Measurements from ENCODE around the gene KAZN.
A peak's percentile ranks its signal among the peaks of the same experiment; 100 is the strongest.

The KAZN gene

GRCh38 chr1:14748151-14748550 lies 149.7 kb downstream of the KAZN start:
- Histone ChIP-seq H3K4me3 (replicated peaks; ENCODE audit: low read depth, low read length) (no peak overlapping the region), H3K36me3 (ENCODE audit: control insufficient read depth, insufficient read depth, low read length) (no peaks in the 10 kb centered on the region), H3K27me3 (replicated peaks; ENCODE audit: control insufficient read depth, insufficient read depth, low read length) (no peaks in the 10 kb centered on the region)
- TF ChIP-seq CTCF (IDR thresholded peaks at IDR 0.05; ENCODE audit: insufficient read depth, low read length, poor library complexity, severe bottlenecking) = no peak
- no peak for DNase-seq (ENCODE audit: extremely low read depth, insufficient read length)

DNA sequence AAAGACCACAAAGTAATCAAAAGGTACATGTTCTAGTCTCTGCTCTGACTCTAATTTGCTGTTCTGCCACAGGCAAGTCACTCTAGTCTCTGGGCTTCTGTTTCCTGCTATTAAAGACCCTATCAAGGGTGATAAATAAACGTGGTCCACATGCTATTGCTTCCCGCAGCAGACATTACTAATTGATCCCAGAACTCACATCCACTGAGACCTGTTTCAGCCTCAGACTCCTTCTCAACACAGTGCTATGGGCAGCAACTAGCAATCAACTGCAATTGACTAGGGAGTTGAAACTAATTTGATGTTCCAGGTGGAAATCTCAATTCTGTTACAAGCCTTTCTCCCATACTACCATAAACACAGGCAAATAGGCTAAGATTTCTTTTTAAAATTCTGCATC lies 150.5 kb downstream of the KAZN start:
- no peak for TF ChIP-seq CTCF (IDR thresholded peaks at IDR 0.05; ENCODE audit: insufficient read depth, low read length, poor library complexity, severe bottlenecking)
- no peak for DNase-seq (ENCODE audit: extremely low read depth, insufficient read length)
- Histone ChIP-seq H3K27me3 (replicated peaks; ENCODE audit: control insufficient read depth, insufficient read depth, low read length) (no peaks in the 10 kb centered on the region), H3K36me3 (ENCODE audit: control insufficient read depth, insufficient read depth, low read length) (no peaks in the 10 kb centered on the region), H3K4me3 (replicated peaks; ENCODE audit: low read depth, low read length) (no peak overlapping the region)

DNA sequence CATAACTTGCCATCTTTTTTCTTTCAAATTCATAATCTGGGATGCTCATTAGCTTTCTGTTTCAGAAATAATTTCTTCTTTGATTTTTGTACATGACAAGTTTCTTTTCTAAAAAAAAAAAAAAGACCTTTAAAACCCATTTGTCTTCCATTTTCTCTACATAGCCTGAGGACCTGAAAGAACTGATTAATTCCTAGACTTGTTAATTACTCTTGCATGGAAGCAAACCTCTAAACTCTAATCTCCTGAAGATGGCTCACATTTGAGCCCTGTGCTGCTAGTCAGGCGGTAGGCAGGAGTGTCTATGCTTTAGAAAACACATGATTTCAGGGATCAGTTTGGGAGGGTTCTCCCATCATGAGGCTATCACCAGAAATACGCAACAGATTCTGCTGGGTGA lies 152.0 kb downstream of the KAZN start:
- no peaks in the 10 kb centered on the region for H3K36me3 ChIP-seq (ENCODE audit: control insufficient read depth, insufficient read depth, low read length)
- no peaks in the 10 kb centered on the region for H3K27me3 ChIP-seq (replicated peaks; ENCODE audit: control insufficient read depth, insufficient read depth, low read length)
- no peak for TF ChIP-seq CTCF (IDR thresholded peaks at IDR 0.05; ENCODE audit: insufficient read depth, low read length, poor library complexity, severe bottlenecking)
- no peak overlapping the region for H3K4me3 ChIP-seq (replicated peaks; ENCODE audit: low read depth, low read length)
- no peak for DNase-seq (ENCODE audit: extremely low read depth, insufficient read length)

DNA sequence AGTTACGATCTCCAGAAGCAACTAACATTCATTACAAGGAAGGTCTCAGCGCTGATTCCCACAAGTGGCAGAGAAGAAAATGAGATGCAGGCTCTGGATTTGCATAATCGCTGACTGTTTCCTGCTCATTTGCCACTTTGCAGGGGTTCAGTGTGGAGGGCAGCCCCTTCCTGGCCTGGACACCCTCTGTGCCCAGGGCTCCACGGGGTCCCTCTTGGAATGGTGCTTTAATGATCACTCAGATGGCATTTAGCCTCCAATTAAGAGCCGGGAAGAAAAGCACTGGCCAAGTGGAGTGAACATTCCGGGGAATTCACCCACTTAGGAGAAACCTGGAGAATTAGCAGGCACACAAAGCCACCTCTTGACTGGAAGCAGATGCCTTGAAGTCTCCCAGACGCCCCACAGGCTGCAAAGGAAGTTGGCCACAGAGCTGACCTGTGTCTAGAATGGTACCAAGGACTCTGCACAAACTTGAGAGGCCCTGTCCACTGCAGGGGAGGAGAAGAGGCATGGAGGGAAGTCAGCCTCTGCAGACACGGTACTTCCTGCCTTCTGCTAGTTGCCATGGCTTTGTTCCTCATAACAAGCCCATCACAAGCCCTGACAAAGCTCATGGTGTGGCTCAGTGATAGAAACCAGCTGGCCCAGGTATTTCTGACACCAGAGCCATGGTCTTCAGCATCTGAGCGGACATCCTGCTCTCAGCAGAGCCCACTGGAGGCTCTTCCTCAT lies 157.2 kb downstream of the KAZN start:
- Histone ChIP-seq H3K27me3 (replicated peaks; ENCODE audit: control insufficient read depth, insufficient read depth, low read length) (no peaks in the 10 kb centered on the region), H3K36me3 (ENCODE audit: control insufficient read depth, insufficient read depth, low read length) (no peaks in the 10 kb centered on the region), H3K4me3 (replicated peaks; ENCODE audit: low read depth, low read length) (no peak overlapping the region)
- no peak for TF ChIP-seq CTCF (IDR thresholded peaks at IDR 0.05; ENCODE audit: insufficient read depth, low read length, poor library complexity, severe bottlenecking)
- peak; percentile 51 for DNase-seq (ENCODE audit: extremely low read depth, insufficient read length)

- H3K36me3 ChIP-seq (ENCODE audit: control insufficient read depth, insufficient read depth, low read length) = no peaks in the 10 kb centered on the region
- no peak for DNase-seq (ENCODE audit: extremely low read depth, insufficient read length)
- no peaks in the 10 kb centered on the region for H3K27me3 ChIP-seq (replicated peaks; ENCODE audit: control insufficient read depth, insufficient read depth, low read length)
- TF ChIP-seq CTCF (IDR thresholded peaks at IDR 0.05; ENCODE audit: insufficient read depth, low read length, poor library complexity, severe bottlenecking) = no peak
- no peak overlapping the region for H3K4me3 ChIP-seq (replicated peaks; ENCODE audit: low read depth, low read length)
Observed at GRCh38 chr1:14756589-14757285, 158.3 kb downstream of the KAZN start.
